HPDE6-E6E7 (cell line): ENCODE data around the gene MEP1A.
A peak's percentile ranks its signal among the peaks of the same experiment; 100 is the strongest.
"Not testable (repeated sequence)": the region's sequence is repeated elsewhere in the genome, so short reads cannot be mapped to it uniquely, and the experiment has no call there.

Experiments used
- DNase-seq: peaks from one replicate; pipeline ENCODE4 v3.0.0; 2011; ENCODE audit warnings: missing footprints; ENCODE audit errors: extremely low spot score

The MEP1A gene

DNA sequence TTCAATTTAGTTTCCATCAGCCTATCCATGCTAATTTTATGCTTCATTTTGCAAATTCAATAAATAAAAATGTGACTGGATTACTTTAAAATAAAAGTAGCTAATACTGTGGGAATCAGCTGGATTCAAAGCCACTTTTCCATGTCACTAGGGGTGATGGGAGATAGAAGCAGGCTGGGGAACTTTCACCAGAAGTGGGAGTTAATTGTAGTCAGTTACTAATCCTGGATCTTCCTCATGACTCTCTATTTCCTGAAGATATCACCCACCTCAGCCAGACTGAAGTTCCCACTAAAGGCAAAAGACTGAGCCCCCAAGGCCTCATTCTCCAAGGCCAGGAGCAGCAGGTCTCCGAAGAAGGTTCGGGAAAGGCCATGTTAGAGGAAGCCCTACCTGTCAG is 41.8 kb downstream of the MEP1A start:
- not testable (repeated sequence) for DNase-seq

DNA sequence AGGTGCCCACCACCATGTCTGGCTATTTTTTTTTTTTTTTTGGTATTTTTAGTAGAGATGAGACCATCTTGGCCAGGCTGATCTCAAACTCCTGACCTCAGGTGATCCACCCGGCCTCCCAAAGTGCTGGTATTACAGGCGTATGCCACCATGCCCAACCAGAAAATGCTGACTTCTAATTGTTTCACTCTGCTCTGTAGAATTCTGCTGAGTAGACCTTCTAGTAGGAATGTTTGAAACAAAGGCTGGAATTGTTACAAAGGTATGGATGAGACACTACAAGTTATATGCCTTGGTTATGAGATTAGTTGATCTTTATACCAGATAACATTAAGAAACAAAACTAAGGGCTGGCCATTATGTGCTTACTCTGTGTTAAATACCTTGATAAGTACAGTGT is 44.8 kb downstream of the MEP1A start:
- no peak for DNase-seq

DNA sequence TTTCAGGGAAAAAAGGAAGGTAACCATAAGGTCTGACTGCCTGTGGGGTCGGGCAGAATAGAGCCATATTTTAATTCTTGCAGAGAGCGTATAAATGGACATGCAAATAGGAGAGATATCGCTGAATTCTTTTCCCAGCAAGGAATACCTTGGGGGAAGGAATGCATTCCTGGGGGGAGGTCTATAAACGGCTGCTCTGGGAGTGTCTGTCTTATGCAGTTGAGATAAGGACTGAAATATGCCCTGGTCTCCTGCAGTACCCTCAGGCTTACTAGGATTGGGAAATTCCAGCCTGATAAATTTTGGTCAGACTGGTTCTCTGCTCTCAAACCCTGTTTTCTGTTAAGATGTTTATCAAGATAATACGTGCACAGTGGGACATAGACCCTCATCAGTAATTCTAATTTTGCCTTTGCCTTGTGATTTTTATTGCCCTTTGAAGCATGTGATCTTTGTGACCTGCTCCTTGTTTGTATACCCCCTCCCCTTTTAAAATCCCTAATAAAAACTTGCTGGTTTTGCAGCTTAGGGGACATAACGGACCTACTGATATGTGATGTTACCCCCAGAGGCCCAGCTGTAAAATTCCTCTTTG is 49.2 kb downstream of the MEP1A start:
- DNase-seq, result not testable (repeated sequence)

DNA sequence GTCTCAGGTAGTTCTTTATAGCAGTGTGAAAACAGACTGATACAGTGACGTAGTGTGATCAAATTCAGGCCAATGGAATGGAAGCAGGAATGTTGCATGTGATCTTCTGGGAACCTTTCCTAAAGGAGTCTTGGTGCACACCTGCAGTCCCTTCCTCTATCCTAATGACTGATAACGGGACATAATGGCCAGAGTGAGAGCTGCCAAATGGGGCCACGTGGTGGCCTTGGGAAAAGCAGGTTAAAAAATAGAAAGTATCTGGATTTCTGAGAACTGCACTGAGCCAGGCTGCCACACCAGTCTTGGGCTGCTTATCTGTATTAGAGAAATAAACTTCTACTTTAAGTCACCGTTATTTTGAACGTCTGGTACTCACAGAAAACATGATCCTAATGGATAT is 51.9 kb downstream of the MEP1A start:
- no peak for DNase-seq

DNA sequence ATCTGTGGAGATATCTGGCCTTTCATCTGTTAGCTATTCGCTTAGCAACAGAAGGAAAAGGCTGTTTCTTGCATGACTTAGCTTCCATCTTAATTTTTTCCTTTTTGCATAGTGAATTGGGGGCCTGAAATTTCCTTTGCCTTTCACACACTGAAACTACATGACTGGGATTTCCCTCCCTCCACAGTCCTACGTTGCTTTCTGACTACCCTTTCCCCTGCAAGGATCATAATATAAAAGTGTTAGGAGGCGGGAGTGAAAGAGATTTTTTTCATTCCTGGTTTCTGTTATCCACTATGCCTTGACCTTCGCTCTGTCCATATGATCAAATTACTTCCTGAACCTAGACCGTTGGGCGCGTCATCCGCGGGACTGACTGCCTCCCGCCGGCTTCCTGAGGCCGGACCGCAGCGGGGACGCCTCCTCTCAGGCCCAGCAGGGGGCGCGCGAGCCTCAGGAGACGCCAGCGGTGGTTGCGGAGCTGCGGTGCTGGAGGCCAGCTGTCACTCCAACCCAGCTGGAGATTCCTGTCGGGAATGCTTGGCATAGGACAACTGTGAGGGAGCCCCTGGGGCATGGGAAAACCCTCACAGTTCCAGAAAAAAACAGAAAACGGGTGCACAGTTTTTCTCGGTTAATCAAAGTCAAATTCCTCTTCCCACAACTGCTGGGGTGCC is 55.6 kb downstream of the MEP1A start:
- DNase-seq, result peak; percentile 70

DNA sequence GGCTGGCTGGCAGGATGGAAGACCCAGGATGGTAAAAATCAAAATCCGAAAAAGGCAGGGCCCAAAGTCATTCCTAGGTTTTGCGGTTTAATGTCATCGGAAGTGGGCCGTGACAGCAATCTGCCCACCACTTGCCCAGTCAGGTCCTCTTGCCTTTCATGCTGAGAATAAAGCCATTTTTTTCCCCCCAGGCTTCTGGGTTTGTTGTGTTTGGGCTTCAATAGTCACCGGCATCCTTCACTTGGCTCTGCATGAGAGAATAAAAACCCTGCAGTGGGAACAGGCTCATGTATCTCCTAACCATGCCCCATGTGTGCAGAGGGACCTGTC is 56.1 kb downstream of the MEP1A start:
- no peak for DNase-seq

DNA sequence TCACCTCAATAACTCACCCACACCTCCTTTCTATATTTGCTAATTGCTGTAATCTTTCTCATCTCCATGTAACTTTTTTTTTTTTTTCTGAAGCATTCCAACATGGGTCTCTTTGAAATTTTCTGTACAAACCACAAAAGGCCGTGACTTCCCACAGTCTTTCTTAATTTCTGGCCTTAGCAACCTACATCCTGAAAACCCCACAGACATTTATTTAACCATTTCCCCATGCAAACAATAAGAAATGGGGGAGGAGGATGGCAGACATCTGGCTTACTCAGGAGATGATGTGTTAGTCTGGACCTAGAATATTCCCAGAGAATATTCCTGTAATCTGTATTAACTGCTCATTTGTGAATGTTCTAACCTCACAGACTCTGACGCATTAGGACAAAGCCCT is 57.6 kb downstream of the MEP1A start:
- DNase-seq, result no peak

DNA sequence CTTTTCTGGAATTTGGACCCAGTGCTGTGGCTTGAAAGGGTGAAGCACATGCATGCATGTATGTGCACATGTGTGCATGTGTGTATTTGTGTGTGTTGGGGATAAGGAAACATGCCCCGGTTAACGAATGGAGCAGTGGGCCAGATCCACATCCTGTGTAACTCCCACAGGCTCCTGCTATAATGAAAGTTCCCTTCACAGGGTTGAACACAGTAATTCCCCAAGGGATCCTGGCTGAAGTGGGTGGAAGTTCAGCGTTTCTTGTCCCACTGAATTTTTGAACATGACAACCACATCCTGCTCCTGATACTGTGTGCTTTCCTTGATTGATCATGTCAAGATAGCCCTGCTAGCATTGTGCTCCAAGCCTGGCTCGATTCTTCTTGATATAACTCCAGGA is 58.4 kb downstream of the MEP1A start:
- not testable (repeated sequence) for DNase-seq

DNA sequence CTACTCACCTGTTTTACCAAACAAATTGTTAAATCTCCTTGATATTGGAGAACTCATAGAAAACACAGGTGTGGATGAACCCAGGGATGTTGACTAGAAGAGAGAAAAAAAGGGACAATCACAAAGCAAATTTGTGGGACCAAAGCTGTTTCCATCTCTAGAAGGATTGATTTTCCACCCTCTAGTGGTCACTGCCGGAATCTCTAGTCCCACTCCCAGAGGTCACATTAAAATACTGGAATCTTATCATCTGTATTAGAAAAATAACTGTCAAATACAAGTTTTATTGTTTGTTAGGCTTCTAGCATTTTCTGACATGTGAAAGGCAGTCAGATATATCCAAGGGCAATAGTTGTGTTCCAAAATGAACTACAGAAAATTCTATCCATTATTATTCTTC is 62.8 kb downstream of the MEP1A start:
- DNase-seq, result not testable (repeated sequence)

DNA sequence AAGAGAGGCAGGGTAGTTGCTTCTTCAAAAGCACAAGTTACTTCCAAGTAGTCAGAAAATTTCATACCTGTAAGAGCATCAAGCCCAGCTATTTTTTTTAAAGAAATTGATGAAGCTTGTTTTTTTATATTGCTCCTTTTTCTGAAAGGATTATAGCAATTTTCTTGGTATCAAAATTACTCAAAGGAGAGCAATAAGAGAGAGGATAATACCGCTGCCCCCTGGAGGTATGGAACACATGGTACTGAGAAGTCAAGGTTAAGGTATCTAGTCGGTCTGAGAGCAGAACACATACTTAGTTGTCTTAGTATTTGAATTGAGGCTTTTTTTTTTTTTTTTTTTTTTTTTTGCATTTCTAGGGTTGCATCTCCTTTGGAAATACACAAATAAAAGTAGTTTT is 69.2 kb downstream of the MEP1A start:
- DNase-seq, result no peak

DNA sequence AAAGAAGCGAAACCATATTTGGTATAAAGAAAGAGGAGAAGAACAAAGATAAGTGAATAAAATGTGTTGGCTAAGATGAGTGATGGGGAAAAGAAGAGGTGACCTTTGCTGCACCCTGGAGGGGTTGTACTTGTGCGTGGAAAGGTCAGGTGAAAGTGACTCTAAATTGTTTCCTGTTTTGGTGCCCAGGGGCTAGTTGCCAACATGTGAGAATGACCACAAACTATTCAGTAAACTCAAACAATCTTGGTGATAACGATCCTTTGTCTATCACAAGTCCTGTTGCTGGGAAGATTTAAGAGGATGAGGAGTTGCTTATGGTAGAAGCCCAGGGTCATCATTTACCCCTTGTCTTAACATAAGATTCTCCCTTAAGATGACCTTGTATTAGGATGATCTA is 70.6 kb downstream of the MEP1A start:
- no peak for DNase-seq

DNA sequence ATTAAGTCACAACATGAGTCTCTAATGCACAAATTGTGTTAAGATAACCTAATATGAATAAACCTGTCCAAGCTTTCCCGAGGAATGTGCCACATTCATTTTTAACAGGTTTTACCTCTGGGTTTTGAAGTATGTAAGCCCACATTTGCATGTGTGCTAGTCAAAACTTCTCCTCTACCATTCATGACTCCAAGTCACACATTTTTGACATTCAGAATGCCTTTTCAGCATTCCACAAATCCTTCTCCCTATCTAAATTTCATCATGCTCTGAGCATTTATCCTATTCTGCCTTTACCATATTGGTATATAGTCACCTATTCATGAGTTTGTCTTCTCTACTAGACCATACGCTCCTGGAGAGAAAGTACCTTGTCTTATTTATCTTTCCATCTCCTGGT is 72.0 kb downstream of the MEP1A start:
- DNase-seq, result no peak

DNA sequence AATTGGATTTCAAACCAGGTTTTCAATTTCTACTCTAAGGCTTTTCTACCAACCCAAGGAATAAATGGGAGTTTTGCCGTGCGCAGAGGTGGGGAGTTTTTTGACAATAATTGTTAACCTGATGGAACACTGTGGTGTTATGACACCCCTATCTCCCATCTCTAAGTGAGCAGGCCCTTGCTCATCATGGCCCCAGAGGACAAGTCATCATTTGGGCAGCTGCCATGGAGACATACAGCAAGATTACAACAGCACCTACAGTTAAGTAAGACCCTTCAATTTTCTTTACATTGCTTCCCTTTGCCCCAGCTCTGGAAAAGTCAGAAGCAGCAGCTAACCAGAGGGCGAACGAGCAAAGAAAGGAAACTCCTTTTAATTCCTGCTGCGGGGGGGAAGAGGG is 74.2 kb downstream of the MEP1A start:
- no peak for DNase-seq

DNA sequence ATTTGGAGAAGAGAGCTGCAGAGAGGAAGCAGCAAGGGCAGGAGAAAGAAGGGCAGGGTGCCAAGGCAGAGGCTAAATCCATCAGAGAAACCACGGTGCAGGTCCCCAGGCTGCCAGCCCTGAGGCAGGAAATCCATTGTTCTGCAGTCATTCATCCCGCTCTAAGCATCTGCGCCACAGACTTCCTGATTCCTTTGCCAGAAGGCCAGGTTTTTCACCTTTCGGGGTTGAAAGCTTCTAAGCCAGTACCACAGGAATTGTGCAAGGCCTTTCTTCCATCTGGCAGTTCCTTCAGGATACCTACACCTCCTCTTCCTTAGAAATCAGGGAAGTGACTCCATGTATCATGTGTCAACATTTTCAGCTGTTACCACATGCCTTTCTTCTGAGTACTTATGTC is 82.9 kb downstream of the MEP1A start:
- DNase-seq, result peak; percentile 75

DNA sequence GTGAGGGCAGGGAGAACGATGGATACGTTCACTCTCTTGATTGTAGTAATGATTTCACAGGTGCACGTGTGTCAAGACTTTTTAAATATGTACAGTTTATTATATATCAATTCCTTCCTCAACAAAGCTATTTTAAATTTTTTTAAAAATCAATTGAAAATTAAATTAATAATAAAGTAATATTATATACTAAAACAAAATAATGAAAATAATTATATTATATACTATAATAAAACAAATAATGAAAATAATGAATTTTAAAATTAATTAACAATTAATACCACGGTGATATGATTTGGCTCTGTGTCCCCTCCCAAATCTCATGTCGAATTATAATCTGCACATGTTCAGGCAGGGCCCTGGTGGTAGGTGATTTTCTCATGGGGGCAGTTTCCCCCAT is 85.8 kb downstream of the MEP1A start:
- no peak for DNase-seq

DNA sequence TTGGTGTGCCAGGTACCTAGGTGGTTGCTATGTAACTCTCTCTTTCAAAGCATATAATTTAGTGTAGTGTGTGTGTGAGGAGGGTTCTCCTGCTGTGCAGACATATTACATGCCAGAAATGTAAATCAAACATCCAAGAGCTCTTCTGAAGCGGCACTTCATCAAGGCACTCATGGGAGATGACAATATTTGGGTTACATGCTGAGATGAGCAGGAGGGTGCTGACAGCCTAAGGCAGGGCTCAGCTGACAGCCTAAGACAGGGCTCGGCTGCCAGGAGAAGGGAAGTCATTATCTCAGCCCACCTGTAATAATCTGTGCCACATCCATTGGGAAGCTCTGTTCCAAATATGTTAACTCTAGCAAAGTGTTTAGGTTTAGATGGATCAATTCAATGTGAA is 89.5 kb downstream of the MEP1A start:
- DNase-seq, result no peak

DNA sequence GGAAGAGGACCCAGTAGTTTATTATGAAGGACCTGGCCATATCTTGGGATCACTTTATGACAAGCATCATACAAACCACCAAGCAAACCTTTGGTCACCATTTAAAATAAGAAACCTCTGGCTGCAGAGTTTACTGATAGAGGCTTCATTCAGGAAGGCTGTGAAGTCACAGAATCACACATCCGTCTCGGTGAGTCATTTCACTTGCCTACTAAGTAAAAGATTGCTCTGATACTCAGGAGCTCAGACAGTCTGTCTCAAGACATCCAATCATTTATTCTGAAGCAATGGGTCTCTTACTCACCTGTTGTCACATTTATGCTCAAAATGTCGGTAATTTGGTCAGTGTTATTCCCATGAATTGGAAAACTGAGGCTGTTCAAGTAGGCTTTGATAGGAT is 94.8 kb downstream of the MEP1A start:
- peak; percentile 25 for DNase-seq

DNA sequence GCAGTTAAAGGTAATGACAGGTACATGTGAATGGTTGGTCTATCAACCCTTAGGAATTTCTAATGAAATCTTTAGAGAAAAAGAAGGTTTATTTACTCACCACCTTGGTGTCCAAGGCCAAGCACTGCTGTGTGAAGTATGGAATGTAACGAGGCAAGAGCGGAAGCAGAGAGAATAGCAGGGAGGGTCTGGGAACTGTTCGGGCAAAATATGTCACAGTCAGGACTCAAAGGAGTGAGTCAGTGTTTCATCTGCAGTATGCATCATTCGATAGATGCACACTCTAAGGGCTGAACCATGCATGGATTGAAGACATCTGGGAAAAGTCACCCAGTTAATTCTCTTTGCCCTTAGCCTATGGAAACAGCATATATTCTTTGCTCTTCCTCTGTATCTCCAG is 95.4 kb downstream of the MEP1A start:
- DNase-seq, result no peak
